GM10847 (cell line): ENCODE measurements around the gene ATP6V0D1.

Source experiments
- POLR2A ChIP-seq: IDR thresholded peaks from 2 replicates; pipeline ENCODE4 v1.6.1; 2011; ENCODE audit not compliant: insufficient read length; ENCODE audit errors: extremely low read depth

The ATP6V0D1 gene

DNA sequence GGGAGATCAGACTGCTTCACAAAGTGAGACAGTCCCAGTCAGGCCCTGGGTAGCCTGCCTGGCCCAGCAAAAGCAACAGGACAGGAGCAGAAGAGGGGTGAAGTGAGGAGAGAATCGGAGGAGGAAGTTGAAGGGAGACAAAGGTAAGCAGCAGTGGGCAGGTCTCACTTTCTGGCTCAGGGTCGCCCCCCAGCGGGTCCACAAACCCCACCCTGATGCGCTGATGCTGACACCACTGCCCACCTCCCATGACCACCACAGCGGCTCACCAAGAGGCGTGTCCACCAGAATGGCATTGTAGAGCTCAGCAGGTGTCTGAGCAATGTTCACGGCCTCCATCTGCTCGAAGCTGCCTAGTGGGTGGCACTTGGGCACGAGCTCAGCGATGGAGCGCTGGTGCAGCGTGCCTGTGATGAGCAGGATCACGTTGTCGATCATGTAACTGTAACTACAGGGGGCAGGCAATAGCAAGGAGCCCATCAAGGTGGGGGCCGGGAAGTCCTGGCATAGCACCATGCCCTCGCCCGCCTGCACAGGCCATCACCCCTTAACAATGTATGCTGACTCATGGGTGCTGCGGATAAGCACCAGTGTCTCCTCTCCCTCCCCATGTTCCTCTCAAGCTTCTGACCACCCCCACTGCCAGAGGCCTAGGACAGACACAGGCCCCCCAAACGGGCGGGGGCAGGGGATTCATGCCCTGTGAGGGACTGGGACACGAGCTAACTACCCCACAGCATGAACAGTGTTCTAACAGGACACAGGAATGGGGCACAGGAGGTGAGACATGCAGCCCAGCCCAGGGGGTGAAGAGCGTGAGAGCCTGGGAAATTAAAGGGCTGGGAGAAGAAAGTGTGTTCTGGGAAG is 36.5 kb downstream of the ATP6V0D1 start:
- TF ChIP-seq POLR2A, result no peak

DNA sequence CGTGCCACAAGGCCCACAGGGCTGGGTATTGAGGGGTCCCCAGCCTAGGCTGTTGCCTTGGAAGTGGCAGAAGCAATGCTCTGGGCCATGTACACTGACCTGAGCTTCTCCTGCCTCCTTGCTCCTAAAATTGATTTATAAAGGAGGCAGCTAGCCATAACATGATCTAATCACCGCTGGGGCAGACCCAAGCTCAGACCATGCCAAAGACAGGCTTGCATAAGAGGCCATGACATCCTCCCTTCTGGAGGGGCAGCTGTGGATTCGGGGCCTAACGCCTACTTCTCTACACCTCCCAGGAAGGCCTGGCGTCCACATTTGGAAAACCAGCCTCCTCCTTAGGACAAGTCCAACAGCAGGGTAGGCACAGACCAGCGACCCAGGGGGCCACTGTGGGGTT is 37.7 kb downstream of the ATP6V0D1 start:
- TF ChIP-seq POLR2A, result no peak

DNA sequence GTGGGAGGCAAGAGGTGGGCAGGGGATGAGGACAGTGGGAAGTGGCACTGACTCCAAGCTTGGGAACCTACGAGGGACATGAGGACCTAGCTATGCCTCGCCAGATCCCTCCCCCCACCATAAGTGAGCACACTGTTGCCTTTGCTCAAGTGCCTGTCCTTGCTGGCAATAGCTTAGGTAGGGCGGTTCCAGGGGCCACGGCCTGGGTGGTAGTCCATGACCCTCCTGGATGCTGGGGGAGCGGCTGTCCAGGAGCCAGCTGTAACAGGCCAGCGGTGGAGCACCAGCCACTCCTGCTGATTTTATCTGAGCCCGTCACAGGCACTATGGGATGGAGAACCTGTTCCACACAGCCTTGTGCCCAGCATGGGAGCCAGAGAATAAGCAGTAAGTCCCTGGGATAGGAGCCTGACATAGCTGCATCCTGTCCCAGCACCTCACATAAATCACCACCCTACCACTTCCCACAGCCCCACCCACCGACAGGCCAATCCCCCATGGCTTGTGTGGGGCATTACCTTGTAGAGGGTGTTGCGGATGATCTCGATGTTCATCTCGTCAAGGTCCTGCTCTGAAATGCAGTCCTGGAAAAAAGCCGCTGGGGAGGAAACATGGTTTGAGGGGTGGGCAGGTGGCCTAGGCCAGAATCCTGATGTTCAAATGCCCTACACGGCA is 38.2 kb downstream of the ATP6V0D1 start:
- TF ChIP-seq POLR2A, result no peak

DNA sequence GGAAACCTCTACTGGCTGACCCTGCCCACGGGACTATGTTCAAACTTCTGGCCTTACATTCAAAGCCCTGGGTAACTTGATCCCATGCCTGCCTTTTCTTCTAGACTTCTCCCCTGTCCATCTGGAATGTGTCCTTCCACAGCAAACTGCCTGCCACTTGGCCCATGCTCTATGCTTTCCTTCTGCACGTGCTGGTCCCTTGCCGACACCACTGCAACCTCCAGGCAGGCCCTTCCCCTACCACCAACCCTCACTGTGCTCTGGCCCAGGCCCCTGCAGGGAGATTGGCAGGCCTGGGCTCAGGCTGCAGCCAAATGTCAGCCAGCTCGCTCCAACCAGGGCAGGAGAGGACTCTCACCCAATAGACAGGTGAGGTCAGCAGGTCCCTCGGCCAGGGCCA is 39.0 kb downstream of the ATP6V0D1 start:
- TF ChIP-seq POLR2A, result no peak

DNA sequence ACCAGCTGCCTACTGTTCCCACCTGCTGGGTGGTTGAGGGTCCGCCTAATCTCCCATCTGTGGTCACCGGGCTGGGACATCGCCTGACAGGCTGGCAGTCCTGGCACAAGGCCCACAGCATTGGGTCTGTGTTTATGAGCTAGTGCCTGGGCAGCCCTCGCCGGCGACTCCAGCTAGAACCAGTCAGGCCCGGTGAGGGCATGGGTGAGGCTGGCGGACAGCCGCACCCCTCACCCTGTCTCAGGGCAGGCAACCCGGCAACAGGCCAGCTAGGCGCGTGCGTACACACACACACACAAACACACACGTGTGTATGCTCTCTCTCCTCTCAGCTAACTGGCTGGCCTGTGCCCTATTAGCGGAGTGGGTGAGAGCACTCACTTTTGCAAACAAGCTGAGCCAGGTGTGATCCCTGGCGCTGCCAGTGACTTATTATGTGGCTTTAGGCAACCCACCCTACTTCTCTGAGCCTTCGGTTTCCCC is 39.6 kb downstream of the ATP6V0D1 start:
- TF ChIP-seq POLR2A, result no peak

DNA sequence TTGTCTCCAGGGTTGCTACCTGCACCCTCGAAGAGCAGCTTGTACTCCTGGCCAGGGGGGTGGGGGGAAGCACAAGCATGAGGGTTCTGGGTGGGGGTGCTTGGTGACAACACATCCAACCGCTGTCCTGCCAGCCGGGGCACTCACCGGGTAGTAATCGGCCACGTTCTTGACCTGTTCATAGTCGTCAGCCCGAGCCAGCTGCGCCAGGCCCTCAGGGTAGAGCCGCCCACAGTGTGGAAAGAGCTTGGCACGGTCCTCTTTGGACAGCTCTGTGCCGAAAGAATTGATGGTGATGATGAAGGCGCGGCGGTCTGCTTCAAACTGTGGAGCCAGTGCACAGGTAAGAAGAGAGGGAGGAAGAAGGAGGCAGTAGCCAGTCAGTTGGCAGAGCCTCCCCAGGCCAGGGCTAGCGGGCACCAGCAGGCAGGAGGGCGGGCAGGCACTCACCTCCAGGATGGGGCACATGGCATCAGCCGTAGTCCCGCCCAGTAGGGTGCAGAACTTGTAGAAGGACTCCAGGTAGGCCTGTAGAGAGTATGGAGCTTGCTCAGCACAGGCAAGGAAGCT is 42.0 kb downstream of the ATP6V0D1 start:
- TF ChIP-seq POLR2A, result no peak

DNA sequence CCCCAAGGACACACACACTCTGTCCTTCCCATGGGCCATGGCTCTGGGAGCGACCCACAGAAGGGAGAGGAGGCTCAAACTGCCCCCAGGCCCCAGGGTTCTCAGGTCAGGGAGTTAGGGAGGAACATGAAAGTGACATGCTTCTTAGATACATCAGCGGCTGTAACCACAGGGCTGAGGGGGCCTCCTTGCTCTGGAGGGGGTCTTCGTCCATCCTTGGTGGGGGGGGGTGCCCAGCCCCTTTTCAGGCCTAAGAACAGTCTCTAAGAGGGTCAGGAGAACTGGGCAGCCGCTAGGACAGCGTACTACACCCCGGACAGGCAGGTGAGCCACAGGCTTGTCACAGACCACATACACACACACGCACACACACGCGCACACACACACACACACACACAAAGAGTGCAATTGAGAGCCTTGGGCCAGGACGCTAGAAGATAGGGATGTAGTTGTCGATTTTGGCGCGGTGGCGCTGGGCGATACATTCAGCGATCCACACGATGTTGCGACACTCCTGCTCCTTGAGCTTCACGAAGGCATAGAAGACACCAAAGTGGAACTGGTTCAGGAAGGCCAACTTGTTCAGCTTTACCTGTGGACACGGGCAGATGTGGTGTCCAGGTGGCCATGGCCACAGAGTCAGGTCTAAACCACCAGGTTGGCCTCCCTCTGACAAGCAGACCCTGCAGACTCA is 42.7 kb downstream of the ATP6V0D1 start:
- no peak for TF ChIP-seq POLR2A

DNA sequence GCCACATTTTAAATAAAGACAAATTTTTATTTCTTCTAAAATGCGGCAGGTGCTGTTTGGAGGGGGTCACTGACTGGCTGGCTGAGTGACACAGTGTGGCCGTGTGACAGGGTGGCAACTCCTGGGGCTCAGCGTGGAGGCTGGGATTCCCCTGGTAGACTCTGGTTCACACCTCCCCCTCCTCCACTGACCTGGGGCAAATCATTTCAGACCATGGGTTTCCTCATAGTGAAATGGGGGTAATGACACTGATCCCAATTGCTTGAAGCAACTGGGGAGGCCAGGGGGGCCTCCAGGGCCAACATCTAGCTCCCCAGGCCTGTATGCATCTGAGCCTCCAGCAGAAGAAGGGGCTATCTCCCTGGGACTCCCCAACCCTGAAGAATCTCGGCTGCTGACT is 43.4 kb downstream of the ATP6V0D1 start:
- no peak for TF ChIP-seq POLR2A

DNA sequence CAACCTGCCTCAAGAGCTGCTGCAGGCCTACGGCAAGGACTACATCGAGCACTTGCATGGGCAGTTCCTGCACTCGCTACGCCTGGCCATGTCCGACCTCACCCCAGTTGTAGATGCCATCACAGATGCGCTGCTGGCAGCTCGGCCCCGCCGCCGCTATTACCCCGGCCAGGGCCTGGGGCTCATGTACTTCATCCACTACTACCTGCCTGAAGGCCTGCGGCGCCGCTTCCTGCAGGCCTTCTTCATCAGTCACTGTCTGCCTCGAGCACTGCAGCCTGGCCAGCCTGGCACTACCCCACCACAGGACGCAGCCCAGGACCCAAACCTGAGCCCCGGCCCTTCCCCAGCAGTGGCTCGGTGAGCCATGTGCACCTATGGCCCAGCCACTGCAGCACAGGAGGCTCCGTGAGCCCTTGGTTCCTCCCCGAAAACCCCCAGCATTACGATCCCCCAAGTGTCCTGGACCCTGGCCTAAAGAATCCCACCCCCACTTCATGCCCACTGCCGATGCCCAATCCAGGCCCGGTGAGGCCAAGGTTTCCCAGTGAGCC is 44.2 kb downstream of the ATP6V0D1 start:
- TF ChIP-seq POLR2A, result no peak

DNA sequence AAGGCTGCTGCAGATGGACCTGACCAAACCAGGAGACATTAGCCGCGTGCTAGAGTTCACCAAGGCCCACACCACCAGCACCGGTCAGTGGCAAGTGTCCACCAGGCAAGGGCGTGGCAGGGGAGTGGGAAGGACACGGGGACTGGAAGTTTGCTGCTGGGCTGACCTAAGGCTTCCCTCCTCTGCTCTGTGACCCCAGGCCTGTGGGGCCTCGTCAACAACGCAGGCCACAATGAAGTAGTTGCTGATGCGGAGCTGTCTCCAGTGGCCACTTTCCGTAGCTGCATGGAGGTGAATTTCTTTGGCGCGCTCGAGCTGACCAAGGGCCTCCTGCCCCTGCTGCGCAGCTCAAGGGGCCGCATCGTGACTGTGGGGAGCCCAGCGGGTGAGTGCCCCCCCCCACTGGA is 45.2 kb downstream of the ATP6V0D1 start:
- TF ChIP-seq POLR2A, result no peak

DNA sequence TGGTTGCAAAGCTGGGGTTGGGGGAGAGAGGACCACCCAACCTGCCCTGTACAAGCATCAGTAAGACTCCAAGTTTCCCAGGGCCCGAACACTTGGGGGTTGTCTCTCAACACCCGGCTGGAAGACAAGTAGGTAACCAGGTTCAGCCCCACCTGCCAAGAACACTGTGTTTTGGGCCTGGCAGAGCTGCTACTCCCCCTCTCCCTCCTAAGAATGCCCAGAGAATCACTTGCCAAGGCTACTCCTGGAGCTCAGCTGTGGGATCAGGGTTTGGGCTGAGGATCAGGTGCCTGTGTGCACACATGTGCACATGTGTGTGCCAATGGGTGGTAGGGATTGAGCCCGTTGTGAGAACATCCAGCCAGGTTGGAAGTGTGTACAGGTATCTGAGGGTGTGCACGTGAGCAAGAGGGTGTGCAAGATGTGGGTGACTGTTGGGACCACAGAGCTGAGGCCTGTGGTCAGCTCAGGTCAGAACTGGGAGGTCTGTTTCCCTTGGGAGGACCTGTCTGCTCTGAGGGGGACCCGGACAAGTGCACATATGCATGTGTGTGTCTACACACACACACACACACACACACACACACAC is 47.7 kb downstream of the ATP6V0D1 start:
- TF ChIP-seq POLR2A, result no peak

DNA sequence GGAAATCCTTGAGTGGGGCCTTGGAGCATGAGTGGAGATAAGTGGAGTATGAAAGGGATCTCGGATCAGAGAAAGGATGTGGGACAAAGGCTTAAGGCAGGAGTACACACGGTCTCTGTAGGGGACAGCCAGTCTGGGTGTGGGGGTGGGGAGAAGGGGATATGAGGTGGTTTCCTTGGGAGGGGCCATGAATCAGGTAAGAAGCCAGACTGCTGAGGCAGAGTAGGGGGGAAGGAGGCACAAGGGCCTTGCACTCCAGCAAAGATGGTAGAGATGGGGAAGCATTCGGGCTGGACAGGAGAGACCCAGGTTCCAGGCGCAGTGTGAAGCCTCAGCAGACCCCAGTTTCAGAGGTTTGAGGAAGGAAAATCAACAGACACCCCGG is 48.5 kb downstream of the ATP6V0D1 start:
- no peak for TF ChIP-seq POLR2A

DNA sequence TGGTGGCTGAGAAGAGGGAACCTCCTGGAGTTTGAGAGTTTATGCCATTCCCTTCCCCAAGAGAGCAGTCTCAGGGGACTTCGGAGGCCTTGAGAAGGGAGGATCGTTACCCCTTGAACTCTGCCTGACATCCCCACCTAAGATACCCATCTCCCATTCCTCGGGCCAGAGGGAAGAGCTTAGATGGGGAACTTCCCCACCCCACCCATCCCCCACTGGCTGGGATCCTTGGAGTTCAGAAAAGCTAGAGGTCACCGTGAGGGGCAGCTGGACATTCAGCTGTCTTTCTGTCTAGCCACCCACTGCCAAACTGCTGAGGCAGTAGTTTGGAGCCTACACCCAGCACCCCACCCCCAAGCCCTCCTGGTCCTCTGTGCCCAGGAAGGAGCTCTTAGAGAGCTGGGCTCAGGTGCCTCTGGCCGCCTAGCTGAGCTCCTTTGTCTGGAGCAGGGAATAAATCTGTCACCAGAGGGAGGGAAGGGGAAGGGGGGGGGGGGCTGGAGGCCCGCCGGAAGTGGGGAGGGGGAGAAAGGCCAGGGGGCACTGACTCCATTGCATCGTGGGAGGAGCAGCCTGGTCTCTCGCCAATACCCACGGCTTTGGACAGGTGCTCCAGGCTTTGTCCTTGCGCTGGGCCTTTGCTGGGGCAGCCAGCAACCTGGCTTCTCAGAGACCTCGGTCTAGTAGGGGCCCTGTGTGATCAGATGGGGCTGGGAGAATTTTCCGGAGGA is 49.0 kb downstream of the ATP6V0D1 start:
- no peak for TF ChIP-seq POLR2A

DNA sequence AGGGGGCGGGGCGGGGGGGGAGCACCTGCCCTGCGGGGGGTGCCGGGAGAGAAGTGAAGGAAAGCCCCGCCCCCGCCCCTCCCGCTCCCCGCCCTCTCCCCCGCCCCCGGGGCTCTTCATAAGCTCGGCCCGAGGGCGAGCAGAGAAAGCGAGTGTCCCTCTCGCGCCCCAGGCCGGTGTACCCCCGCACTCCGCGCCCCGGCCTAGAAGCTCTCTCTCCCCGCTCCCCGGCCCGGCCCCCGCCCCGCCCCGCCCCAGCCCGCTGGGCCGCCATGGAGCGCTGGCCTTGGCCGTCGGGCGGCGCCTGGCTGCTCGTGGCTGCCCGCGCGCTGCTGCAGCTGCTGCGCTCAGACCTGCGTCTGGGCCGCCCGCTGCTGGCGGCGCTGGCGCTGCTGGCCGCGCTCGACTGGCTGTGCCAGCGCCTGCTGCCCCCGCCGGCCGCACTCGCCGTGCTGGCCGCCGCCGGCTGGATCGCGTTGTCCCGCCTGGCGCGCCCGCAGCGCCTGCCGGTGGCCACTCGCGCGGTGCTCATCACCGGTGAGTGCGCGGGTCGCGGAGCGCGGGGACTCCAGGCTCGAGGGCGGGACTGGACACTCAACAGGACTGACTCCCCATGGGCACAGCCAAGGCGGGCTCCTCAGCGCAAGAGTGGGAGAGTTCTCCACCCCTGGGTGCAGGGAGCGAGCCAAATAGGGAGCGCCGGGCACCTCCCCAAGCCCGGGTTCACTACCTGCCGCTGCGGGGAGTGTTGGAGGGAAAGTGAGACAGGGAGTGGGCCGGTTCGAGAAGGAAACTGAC is 49.8 kb downstream of the ATP6V0D1 start, which contains the start of gene HSD11B2:
HSD11B2 (plus strand) TSS at position 145 of the 798 bp plus-strand sequence; CDS start at position 273, 128 bp downstream.
- TF ChIP-seq POLR2A, result no peak

DNA sequence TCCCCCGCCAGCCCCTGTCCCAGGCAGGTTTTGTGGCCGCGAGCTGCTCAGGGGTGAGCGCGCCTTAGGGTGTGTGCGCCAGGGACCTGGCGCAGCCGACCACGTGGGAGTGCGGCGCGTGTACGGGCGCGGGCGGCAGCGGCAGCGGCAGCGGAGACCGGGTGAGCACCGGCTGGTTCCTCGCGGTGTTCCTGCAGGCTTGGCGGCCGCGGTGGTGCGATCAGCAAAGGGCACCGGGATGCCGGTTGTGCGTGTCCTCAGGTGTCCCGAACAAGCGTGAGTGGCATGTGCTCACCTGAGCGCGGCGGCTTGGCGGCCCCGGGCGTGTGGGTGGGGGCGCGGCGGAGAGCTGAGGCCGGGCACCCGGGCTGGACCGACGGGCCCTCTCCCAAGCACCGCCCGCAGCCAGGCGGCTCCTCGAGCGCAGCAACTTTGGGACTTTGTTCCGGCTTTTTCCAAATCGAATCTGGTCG is 50.4 kb downstream of the ATP6V0D1 start:
- no peak for TF ChIP-seq POLR2A
